Measurements from ENCODE around the gene MEFV. TPM values are rescaled to one million over a fixed set of nuclear protein-coding genes. Genes with fewer than 3 reads are reported as not detected.
"Not testable (repeated sequence)": the region's sequence is repeated elsewhere in the genome, so short reads cannot be mapped to it uniquely, and the experiment has no call there.

MEFV gene
- total RNA-seq, 2 experiments from 2014 or later, result 0.15 to 0.23 TPM

DNA sequence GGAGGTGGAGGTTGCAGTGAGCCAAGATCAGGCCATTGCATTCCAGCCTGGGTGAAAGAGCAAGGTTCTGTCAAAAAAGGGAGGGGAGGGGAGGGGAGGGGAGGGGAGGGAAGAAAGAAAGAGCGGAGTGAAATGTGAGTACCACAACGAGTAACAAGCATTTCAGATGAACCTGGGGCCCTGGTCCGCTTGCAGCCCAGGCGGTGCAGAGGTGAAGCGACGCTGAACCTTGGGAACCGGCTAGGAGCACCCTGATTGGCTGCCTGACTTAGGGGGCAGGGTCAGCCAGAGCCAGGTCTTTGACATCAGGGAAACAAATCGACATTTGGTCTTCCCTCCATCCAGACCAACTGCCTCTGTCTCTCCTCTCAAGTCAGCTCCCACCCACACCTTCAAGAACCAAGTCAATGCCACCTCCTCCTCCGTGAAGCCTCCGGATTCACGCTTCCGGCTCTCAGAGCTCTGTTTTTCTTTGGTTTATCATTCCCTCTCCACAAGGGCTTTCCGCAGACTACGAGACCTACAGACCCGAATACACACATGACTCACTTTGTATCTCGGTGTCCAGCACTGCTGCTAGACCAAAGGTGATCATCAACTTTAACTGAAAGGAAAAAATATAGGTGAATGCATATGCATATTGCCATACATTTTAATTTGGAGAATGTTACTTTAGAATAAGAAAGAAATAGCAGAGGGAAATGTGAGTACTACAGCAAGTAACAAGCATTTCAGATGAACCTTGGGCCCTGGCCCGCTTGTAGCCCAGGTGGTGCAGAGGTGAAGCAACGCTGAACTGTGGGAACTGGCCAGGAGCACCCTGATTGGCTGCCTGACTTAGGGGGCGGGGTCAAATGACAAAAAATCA lies 49.1 kb downstream of the MEFV start:
- no peak for DNase-seq
- peaks cover 47% of the 10 kb centered on the region for H3K9me3 Mint-ChIP-seq
- peaks cover 35% of the 10 kb centered on the region for H3K36me3 Mint-ChIP-seq (ENCODE audit: low read depth)
- ChIA-PET CTCF (interaction anchor here (1.2 kb wide), 1 partner anchor 11 kb away, joined by 5 read pairs; no protein-coding TSS in a partner anchor), POLR2A (interaction anchor here (0.9 kb wide), 1 partner anchor 12 kb away, joined by 3 read pairs; no protein-coding TSS in a partner anchor)
- no peak overlapping the region for H3K4me3 Mint-ChIP-seq
- peaks cover 2% of the 10 kb centered on the region for H3K27me3 Mint-ChIP-seq
- no peaks in the 10 kb centered on the region for H3K4me1 Mint-ChIP-seq
- H3K27ac Mint-ChIP-seq, result no peak overlapping the region

DNA sequence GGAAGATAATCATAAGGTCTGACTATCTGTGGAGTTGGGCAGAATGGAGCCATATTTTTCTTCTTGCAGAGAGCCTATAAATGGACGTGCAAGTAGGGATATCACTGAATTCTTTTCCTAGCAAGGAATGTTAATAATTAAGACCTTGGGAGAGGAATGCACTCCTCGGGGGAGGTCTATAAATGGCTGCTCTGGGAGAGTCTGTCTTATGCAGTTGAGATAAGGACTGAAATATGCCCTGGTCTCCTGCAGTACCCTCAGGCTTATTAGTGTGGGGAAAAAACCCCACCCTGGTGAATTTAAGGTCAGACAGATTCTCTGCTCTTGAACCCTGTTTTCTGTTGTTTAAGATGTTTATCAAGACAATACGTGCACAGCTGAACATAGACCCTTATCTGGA lies 50.5 kb downstream of the MEFV start:
- H3K36me3 Mint-ChIP-seq (ENCODE audit: low read depth), result peaks cover 26% of the 10 kb centered on the region
- peaks cover 42% of the 10 kb centered on the region for H3K9me3 Mint-ChIP-seq
- H3K27me3 Mint-ChIP-seq, H3K4me3 Mint-ChIP-seq, CTCF ChIA-PET, H3K4me1 Mint-ChIP-seq, H3K27ac Mint-ChIP-seq, DNase-seq: not testable (repeated sequence)
- POLR2A ChIA-PET, result interaction anchor here (1.0 kb wide), 1 partner anchor 29 kb away, joined by 4 read pairs; no protein-coding TSS in a partner anchor

DNA sequence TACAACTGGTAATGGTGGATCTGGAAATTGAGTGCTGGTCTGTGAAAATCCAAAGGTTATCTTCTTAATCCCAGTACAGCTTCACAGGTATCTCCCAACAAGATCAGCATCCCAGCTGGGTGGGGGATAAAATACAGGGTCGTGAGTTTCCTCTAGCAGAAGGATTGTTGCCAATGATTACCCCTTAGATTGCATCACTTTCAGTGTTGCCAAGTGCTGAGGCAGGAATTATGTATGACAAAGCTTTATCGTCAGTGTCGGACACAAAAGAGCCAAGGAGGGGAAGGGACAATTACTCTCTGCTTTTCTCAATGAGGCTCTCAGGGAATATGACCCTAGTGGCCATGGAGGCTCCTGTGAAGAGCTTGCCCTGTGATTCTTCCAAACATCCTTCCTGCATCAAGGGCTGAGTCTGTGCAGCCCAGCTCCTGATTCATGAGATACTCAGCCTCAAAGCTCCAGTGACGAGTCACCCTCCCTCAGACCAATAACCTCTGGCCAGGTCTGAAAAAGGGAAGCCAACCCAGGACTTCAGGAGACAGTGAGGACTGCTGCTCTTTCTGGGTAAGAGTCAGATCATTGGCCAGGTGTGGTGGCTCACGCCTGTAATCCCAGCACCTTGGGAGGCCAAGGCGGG lies 53.4 kb downstream of the MEFV start:
- ChIA-PET POLR2A (interaction anchor here (0.9 to 1.9 kb wide), 2 partner anchors 13 to 80 kb away, joined by 3 to 6 read pairs; partner anchors contain the start of gene ZNF263), CTCF (interaction anchor here (0.6 to 0.8 kb wide), 2 partner anchors 64 to 73 kb away, joined by 3 read pairs; no protein-coding TSS in a partner anchor)
- H3K36me3 Mint-ChIP-seq (ENCODE audit: low read depth), result peaks cover 23% of the 10 kb centered on the region

DNA sequence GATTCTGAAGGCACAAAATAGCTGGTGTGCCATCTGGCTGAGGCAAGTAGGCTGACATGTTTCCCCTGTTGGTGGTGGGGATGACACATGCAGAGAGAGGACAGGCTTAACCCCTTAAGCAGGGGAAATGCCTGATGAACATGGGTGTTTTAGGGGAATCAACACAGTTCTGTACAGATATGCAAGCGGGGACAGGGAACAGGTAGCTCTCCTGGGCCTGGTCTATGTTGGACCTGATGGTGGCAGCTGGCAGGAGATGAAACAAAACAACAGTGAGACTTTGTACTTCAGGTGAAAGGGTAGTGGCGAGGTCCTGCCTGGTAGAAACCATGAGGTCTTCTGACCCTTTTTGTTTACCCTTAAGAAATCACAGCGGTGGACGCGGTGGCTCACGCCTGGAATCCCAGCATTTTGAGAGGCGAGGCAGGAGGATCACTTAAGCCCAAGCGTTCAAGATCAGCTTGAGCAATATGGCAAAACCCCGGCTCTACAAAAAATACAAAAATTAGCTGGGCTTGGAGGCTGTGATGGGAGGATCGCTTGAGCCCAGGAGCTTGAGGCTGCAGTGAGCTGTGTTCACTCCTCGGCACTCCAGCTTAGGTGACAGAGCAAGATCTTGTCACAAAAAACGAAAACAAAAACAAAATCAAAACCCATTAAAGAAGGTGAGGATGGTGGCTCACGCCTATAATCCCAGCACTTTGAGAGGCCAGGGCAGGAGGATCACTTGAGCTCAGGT lies 57.9 kb downstream of the MEFV start:
- ChIA-PET CTCF (no interaction called here), POLR2A (interaction anchor here (1.0 to 1.3 kb wide), 2 partner anchors 36 to 65 kb away, joined by 3 read pairs; partner anchors contain the start of gene ZNF200)
- no peaks in the 10 kb centered on the region for H3K36me3 Mint-ChIP-seq (ENCODE audit: low read depth)
- no peak overlapping the region for H3K27ac Mint-ChIP-seq
- H3K9me3 Mint-ChIP-seq, result peaks cover 8% of the 10 kb centered on the region
- no peak overlapping the region for H3K4me3 Mint-ChIP-seq
- H3K27me3 Mint-ChIP-seq, result peaks cover 28% of the 10 kb centered on the region
- no peaks in the 10 kb centered on the region for H3K4me1 Mint-ChIP-seq
- DNase-seq, result no peak

More for the DNA sequence above, 53.4 kb downstream of the MEFV start:
- no peak for DNase-seq
- no peak overlapping the region for H3K27ac Mint-ChIP-seq
- no peak overlapping the region for H3K4me3 Mint-ChIP-seq
- peaks cover 33% of the 10 kb centered on the region for H3K9me3 Mint-ChIP-seq
- peaks cover 10% of the 10 kb centered on the region for H3K27me3 Mint-ChIP-seq
- no peaks in the 10 kb centered on the region for H3K4me1 Mint-ChIP-seq

DNA sequence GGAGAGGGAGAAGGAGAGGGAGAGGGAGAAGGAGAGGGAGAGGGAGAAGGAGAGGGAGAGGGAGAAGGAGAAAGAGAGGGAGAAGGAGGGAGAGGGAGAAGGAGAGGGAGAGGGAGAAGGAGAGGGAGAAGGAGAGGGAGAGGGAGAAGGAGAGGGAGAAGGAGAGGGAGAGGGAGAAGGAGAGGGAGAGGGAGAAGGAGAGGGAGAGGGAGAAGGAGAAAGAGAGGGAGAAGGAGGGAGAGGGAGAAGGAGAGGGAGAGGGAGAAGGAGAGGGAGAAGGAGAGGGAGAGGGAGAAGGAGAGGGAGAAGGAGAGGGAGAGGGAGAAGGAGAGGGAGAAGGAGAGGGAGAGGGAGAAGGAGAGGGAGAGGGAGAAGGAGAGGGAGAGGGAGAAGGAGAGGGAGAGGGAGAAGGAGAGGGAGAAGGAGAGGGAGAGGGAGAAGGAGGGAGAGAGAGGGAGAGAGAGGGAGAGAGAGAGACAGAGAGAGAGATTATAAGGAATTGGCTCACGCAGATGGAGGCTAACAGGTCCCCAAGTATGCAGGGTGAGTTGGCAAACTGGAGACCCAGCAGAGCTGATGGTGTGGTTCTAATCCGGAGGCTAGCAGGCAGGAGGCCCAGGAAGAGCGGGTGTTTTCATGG lies 58.6 kb downstream of the MEFV start:
- H3K4me1 Mint-ChIP-seq; CTCF ChIA-PET; H3K4me3 Mint-ChIP-seq; DNase-seq; H3K9me3 Mint-ChIP-seq; H3K27ac Mint-ChIP-seq; H3K36me3 Mint-ChIP-seq (ENCODE audit: low read depth): not testable (repeated sequence)
- peaks cover 28% of the 10 kb centered on the region for H3K27me3 Mint-ChIP-seq
- POLR2A ChIA-PET, result interaction anchor here (1.3 kb wide), 1 partner anchor 37 kb away, joined by 3 read pairs; the partner anchor contains the start of gene ZNF200

DNA sequence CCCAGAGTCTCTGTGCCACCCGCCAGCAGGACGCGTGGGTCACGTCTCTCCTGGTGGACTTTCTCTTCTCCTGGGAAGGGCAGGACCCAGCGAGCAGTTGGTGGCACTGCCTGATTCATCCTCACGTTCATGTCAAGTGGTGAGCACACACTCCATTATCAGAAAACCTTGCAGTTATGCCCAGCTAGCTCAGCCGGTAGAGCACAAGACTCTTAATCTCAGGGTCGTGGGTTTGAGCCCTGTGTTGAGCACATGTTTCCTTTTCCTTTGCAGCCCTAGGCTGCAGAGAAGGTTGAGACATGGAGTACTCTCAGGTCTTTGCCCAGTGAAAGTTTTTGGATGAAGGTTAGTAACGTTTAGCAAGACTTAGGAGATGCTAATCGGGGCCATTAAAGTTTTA lies 60.5 kb downstream of the MEFV start:
- Mint-ChIP-seq H3K27ac (no peak overlapping the region), H3K9me3 (peaks cover 8% of the 10 kb centered on the region)

DNA sequence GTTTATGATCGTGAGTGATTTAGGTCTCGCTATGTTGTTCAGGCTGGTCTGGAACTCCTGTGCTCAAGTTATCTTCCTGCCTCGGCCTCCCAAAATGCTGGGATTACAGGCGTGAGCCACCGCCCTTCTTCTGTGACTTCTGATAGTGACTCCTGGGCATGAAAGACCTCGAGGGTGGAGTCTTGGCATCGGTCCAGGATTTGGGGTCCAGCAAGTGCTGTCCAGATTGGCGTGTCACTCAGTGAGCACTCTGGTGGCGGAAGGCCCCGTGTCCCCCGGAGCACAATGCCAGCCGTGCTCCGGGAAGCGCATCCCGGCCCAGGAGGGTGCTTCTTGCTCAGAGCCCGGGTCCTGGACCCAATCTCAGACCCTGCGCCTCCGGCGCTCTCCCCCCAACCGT lies 61.6 kb downstream of the MEFV start:
- Mint-ChIP-seq H3K27me3 (peaks cover 45% of the 10 kb centered on the region), H3K4me1 (peaks cover 18% of the 10 kb centered on the region), H3K27ac (no peak overlapping the region), H3K4me3 (no peak overlapping the region), H3K36me3 (ENCODE audit: low read depth) (peaks cover 9% of the 10 kb centered on the region), H3K9me3 (peaks cover 12% of the 10 kb centered on the region)
- ChIA-PET POLR2A (no interaction called here), CTCF (no interaction called here)
- DNase-seq, result no peak

More for the DNA sequence above, 60.5 kb downstream of the MEFV start:
- Mint-ChIP-seq H3K36me3 (ENCODE audit: low read depth) (peaks cover 5% of the 10 kb centered on the region), H3K27me3 (peaks cover 36% of the 10 kb centered on the region), H3K4me3 (no peak overlapping the region), H3K4me1 (peaks cover 7% of the 10 kb centered on the region)
- no peak for DNase-seq
- CTCF ChIA-PET, result interaction anchor here (1.1 kb wide), 1 partner anchor 12 kb away, joined by 5 read pairs; no protein-coding TSS in a partner anchor
- POLR2A ChIA-PET, result no interaction called here

DNA sequence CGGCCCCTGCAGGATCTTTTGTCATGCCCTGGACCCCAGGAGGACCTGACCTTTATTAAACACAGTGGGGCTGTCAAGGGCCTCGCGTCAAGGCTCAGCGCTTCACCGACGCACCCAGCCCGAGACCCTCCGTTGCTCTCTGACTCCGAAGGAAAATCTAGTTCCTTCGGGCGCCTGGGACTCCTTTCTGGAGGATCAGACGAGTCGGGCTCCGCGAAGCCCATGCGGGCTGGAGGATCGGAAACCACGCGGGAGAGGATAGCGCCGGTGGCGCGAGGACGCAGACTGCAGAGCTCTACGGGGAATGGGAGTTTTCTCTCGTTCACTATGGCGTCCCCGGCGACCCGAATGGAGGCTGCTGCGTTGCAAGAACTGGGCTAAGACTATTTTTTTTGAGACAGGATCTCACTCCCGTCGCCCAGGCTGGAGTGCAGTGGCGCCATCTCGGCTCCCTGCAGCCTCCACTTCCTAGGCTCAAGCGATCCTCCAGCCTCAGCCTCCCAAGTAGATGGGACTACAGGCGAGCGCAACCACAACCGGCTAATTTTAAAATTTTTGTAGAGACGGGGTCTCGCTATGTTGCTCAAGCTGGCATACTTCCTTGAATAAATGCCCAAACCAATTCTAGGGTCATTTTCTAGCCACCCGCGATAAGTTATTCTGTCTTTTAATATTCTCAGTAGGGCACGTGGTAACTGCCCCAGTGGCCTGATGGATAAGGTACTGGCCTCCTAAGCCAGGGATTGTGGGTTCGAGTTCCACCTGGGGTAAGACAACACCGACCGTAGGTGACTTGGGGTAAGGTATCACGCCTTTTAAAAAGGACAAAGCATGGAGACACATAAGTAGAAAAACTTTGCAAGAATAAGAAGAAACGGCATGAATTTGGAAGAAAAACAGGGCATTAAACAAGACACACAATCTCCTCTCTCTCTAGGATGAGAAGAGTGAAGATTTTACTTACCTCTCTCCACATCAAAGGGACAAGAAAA lies 62.9 kb downstream of the MEFV start:
- no peak for DNase-seq
- POLR2A ChIA-PET, result interaction anchor here (0.6 to 1.2 kb wide), 2 partner anchors 42 to 80 kb away, joined by 3 read pairs; partner anchors contain the start of gene ZNF200
- CTCF ChIA-PET, result interaction anchor here (0.6 kb wide), 1 partner anchor 219 kb away, joined by 4 read pairs; no protein-coding TSS in a partner anchor
- Mint-ChIP-seq H3K36me3 (ENCODE audit: low read depth) (peaks cover 17% of the 10 kb centered on the region), H3K4me1 (peaks cover 30% of the 10 kb centered on the region), H3K27me3 (peaks cover 53% of the 10 kb centered on the region), H3K9me3 (peaks cover 13% of the 10 kb centered on the region), H3K27ac (no peak overlapping the region), H3K4me3 (no peak overlapping the region)

DNA sequence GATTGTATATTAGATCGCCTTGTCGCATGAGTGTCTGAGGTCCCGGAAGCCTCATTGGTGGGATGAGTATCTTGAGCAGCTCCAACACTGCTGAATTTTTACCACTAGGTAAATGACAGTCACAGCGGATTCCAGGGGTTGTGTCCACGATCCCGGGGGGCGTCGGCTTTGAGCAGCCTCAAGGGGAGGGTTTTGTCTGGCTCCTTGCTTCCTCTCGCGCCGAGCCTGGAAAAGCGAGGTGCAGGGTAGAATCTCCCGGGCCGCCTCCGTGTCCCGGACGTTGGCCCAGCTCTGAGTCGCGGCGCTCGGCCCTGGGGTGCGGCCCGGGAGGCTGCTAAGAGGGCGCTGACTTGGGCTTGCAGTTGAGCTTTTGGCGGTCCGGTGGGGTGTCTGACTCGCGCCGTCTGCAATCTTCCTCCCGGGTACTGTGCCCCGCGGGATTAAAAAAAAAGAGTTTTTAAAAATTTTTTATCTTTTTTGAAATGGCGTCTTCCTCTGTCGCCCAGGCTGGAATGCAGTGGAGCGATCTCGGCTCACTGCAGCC lies 63.9 kb downstream of the MEFV start:
- H3K9me3 Mint-ChIP-seq, result peaks cover 13% of the 10 kb centered on the region
- CTCF ChIA-PET, result interaction anchor here (0.6 to 0.8 kb wide), 2 partner anchors 43 to 220 kb away, joined by 3 to 4 read pairs; partner anchors contain the start of gene ZNF200
- peaks cover 55% of the 10 kb centered on the region for H3K27me3 Mint-ChIP-seq
- no peak overlapping the region for H3K27ac Mint-ChIP-seq
- POLR2A ChIA-PET, result interaction anchor here (0.6 to 1.2 kb wide), 2 partner anchors 43 to 81 kb away, joined by 3 read pairs; partner anchors contain the start of gene ZNF200
- H3K36me3 Mint-ChIP-seq (ENCODE audit: low read depth), result peaks cover 20% of the 10 kb centered on the region
- peaks cover 38% of the 10 kb centered on the region for H3K4me1 Mint-ChIP-seq
- no peak overlapping the region for H3K4me3 Mint-ChIP-seq
- no peak for DNase-seq

Data from activated CD4-positive, alpha-beta memory T cell treated with anti-CD3 and anti-CD28 coated beads, Interleukin-2, amount 10 ng/mL, durations not matched to agents 7 days and 5 days (primary cell).